K562 (cell line): Measurements from ENCODE around the gene PRR7. TPM values are rescaled to one million over a fixed set of nuclear protein-coding genes. Genes with fewer than 3 reads are reported as not detected.

Source experiments
- ADNP ChIP-seq: fragments of 200-800 bp; sonication (Bioruptor generic); IDR thresholded peaks from 2 replicates; pipeline ENCODE4 v1.6.1; 2016; ENCODE audit warnings: missing genetic modification characterization, missing compliant biosample characterization
- CREM ChIP-seq: IDR thresholded peaks from 2 replicates; pipeline ENCODE4 v1.6.1; 2014; ENCODE audit warnings: antibody characterized with exemption, low read depth
- ELF1 ChIP-seq: fragments of 200-800 bp; sonication (Bioruptor generic); IDR thresholded peaks from 2 replicates; pipeline ENCODE4 v1.6.1; 2016; ENCODE audit warnings: missing genetic modification characterization, missing compliant biosample characterization
- FOXJ2 ChIP-seq: fragments of 200-800 bp; sonication (Bioruptor generic); IDR thresholded peaks from 2 replicates; pipeline ENCODE4 v1.6.1; 2016; ENCODE audit warnings: missing genetic modification characterization, missing compliant biosample characterization
- FOXM1 ChIP-seq, 2 experiments: fragments of 450-650 bp in 1 of 2; sonication (generic) in 1 of 2; formaldehyde crosslinking in 1 of 2; IDR thresholded peaks; 2 replicates each; pipeline versions ENCODE4 v1.6.1 to v1.9.0; 2017 to 2022; ENCODE audit warnings: low read depth in 2 of 2, mild to moderate bottlenecking in 2 of 2, missing genetic modification reagents in 1 of 2, moderate library complexity in 1 of 2
- HDAC8 ChIP-seq: fragments of 450-650 bp; IDR thresholded peaks from 2 replicates; pipeline ENCODE4 v1.6.1; 2016; ENCODE audit warnings: mild to moderate bottlenecking, missing genetic modification characterization, moderate library complexity, missing compliant biosample characterization
- MED1 ChIP-seq: sonication (generic); formaldehyde crosslinking; IDR thresholded peaks from 2 replicates; pipeline ENCODE4 v1.8.1; 2023; ENCODE audit warnings: missing genetic modification reagents, borderline replicate concordance
- MYBL2 ChIP-seq, 2 experiments: fragments of 450-650 bp in 1 of 2; sonication (generic) in 1 of 2; formaldehyde crosslinking in 1 of 2; IDR thresholded peaks; 2 replicates each; pipeline versions ENCODE4 v1.6.1 to v1.8.1; 2017 to 2022; ENCODE audit warnings: borderline replicate concordance in 1 of 2, inconsistent platforms in 1 of 2, low read depth in 1 of 2, mild to moderate bottlenecking in 1 of 2, missing genetic modification reagents in 1 of 2, moderate library complexity in 1 of 2
- NEUROD1 ChIP-seq: fragments of 150-350 bp; IDR thresholded peaks from 2 replicates; pipeline ENCODE4 v1.6.1; 2014; ENCODE audit warnings: borderline replicate concordance, low read length, low read depth; ENCODE audit not compliant: partially characterized antibody
- NFYB ChIP-seq: IDR thresholded peaks from 2 replicates; pipeline ENCODE4 v1.6.1; 2011; ENCODE audit warnings: mild to moderate bottlenecking, moderate library complexity; ENCODE audit not compliant: insufficient read length; ENCODE audit errors: extremely low read depth
- NR2F6 ChIP-seq: fragments of 450-650 bp; formaldehyde crosslinking; IDR thresholded peaks from 2 replicates; pipeline ENCODE4 v1.4.0; 2020; ENCODE audit warnings: mild to moderate bottlenecking
- POLR2AphosphoS2 ChIP-seq: IDR thresholded peaks from 2 replicates; pipeline ENCODE4 v1.6.1; 2012; ENCODE audit warnings: low read length, improper control_type of control experiment
- RFX1 ChIP-seq: fragments of 450-650 bp; IDR thresholded peaks from 2 replicates; pipeline ENCODE4 v1.6.1; 2016; ENCODE audit warnings: mild to moderate bottlenecking, moderate library complexity
- RFX5 ChIP-seq: IDR thresholded peaks from 2 replicates; pipeline ENCODE4 v1.6.1; 2011; ENCODE audit warnings: low read depth, mild to moderate bottlenecking, improper control_type of control experiment, low read length
- SMAD1 ChIP-seq: fragments of 150-350 bp; IDR thresholded peaks from 2 replicates; pipeline ENCODE4 v1.6.1; 2014; ENCODE audit warnings: low read length, low read depth; ENCODE audit not compliant: partially characterized antibody
- SMAD3 ChIP-seq: fragments of 450-650 bp; formaldehyde crosslinking; conservative IDR thresholded peaks from 2 replicates; pipeline ENCODE4 v1.4.0; 2020; ENCODE audit warnings: mild to moderate bottlenecking
- SNRNP70 ChIP-seq: fragments of 200-400 bp; formaldehyde crosslinking; optimal IDR thresholded peaks from 2 replicates; pipeline ENCODE3; 2017; ENCODE audit warnings: low read depth, low read length
- SUPT5H ChIP-seq: fragments of 450-650 bp; IDR thresholded peaks from 2 replicates; pipeline ENCODE4 v1.6.1; 2016
- ZNF146 ChIP-seq: IDR thresholded peaks from one replicate; pipeline ENCODE4 v1.6.1; 2018; ENCODE audit warnings: missing compliant biosample characterization; ENCODE audit not compliant: unreplicated experiment
- ZNF445 ChIP-seq: fragments of 250-450 bp; sonication (Bioruptor Pico); IDR thresholded peaks from 2 replicates; pipeline ENCODE4 v1.4.0; 2020; ENCODE audit warnings: low read depth, mild to moderate bottlenecking, moderate library complexity
- ZNF583 ChIP-seq: fragments of 250-450 bp; sonication (Bioruptor Pico); IDR thresholded peaks from 2 replicates; pipeline ENCODE4 v1.4.0; 2020
- ZNF764 ChIP-seq: fragments of 250-450 bp; sonication (Bioruptor Pico); IDR thresholded peaks from 2 replicates; pipeline ENCODE4 v1.4.0; 2020; ENCODE audit warnings: low read depth, mild to moderate bottlenecking, moderate library complexity
- polyA plus RNA-seq, 8 experiments: library from polyadenylated mRNA; depleted of rRNA in 4 of 8; stranded (reverse) in 5 of 8; unstranded in 3 of 8; fragments of >200 nt; fragmentation: Nextera tagmentation in 2 of 8; fragmentation: Illumina TruSeq in 1 of 8; extraction: Ambion mirVana in 2 of 8; extraction: Trizol in 1 of 8; gene quantifications; 2 replicates each; pipeline versions ENCODE4 v1.2.1 to v1.2.3, GENCODE V29; 2011 to 2014; ENCODE audit warnings: inconsistent platforms in 1 of 8, missing spikeins in 1 of 8
- total RNA-seq, 7 experiments: library from RNA; depleted of rRNA in 6 of 7; stranded (reverse); fragments of >200 nt in 6 of 7; fragmentation: Illumina TruSeq in 2 of 7; extraction: Trizol in 2 of 7; gene quantifications; 2 replicates each; pipeline versions ENCODE4 v1.2.1 to v1.2.3, GENCODE V29; 2011 to 2021; ENCODE audit warnings: low replicate concordance in 1 of 7
- TF ChIP-seq, protein P1 (sequence below), 2 experiments: fragments of 450-650 bp; conservative IDR thresholded peaks; 2 replicates each; pipeline ENCODE4 v1.6.1; 2017; ENCODE audit warnings: mild to moderate bottlenecking in 2 of 2, moderate library complexity in 2 of 2
- TF ChIP-seq, protein P2 (sequence below): fragments of 200-800 bp; sonication (Bioruptor generic); IDR thresholded peaks from 2 replicates; pipeline ENCODE4 v1.6.1; 2017; ENCODE audit warnings: missing genetic modification characterization, missing compliant biosample characterization

The PRR7 gene
- total and polyA plus RNA-seq, 9 of the 15 experiments (the other 6 are each of a cell fraction or from before 2014, with no cell fraction given) = 0.80 to 11.3 (median 10.4) TPM; not detected in 4

DNA sequence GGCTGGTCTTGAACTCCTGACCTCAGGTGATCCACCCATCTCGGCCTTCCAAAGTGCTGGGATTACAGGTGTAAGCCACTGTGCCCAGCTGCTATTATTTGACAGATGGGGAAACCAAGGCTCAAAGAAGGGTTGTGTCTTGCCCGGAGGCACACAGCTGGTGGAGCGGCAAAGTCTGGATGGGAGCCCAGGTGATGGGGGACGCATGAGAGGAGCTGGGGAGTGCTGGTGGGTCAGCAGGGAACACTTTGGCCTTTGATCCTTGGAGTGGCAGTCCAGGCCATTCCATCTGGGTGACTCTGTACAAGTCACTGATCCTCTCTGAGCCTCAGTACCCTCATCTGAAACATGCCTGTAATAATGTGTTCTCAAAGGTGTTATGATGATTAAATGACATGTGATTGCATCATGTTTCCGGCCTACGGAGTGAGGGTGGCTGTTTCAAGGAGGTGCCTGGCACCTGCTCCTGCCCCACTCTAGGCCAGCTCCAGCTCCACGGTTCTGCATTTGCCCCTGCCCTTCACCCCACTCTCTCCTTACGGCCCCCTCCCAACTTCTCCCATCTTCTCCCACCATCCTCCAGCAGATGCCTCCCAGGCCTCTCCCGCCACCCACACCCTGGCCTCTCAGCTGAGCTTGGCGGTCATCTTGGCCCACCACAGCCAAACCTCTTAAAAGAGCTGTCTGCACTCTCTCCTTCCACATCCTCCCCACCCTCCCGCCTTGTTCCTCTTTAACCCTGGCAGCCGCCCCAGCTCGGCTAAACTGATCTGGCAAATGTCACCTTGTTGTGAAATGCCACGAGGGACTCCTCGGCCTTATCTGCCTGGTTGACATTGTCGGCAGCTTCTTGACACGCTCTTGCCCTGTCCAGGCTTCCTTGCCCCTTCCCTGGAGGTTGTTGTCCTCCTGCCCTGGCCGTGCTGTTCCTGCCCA is 32.4 kb downstream of the PRR7 start (continued):
- TF ChIP-seq ELF1 (no peak), MED1 (CRISPR knock-in tag) (no peak), CREM (no peak), ADNP (tag) (no peak), FOXJ2 (tag) (no peak), ZNF445 (no peak), SMAD3 (no peak), ZNF146 (CRISPR knock-in tag) (no peak), SUPT5H (peak; percentile 50), MYBL2 (IDR thresholded peaks at IDR 0.05; ENCODE audit: low read depth) (no peak), MYBL2 (CRISPR knock-in tag; IDR thresholded peaks at IDR 0.05; ENCODE audit: borderline replicate concordance) (no peak), NFYB (no peak), FOXM1 (IDR thresholded peaks at IDR 0.05; ENCODE audit: low read depth) (no peak), FOXM1 (CRISPR knock-in tag; IDR thresholded peaks at IDR 0.05; ENCODE audit: low read depth) (no peak), HDAC8 (tag) (0 out of 2 replicates have a peak, but pooled peaks have one; percentile 46), NR2F6 (CRISPR knock-in tag) (no peak), ZNF583 (CRISPR knock-in tag) (no peak), SNRNP70 (no peak), POLR2AphosphoS2 (no peak), RFX5 (no peak), ZNF764 (CRISPR knock-in tag) (no peak), NEUROD1 (no peak), SMAD1 (no peak), RFX1 (no peak)
- TF ChIP-seq, protein P1, sequence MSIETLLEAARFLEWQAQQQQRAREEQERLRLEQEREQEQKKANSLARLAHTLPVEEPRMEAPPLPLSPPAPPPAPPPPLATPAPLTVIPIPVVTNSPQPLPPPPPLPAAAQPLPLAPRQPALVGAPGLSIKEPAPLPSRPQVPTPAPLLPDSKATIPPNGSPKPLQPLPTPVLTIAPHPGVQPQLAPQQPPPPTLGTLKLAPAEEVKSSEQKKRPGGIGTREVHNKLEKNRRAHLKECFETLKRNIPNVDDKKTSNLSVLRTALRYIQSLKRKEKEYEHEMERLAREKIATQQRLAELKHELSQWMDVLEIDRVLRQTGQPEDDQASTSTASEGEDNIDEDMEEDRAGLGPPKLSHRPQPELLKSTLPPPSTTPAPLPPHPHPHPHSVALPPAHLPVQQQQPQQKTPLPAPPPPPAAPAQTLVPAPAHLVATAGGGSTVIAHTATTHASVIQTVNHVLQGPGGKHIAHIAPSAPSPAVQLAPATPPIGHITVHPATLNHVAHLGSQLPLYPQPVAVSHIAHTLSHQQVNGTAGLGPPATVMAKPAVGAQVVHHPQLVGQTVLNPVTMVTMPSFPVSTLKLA (conservative IDR thresholded peaks at IDR 0.05) = peak; percentile 70 to 85
- TF ChIP-seq, protein P2, sequence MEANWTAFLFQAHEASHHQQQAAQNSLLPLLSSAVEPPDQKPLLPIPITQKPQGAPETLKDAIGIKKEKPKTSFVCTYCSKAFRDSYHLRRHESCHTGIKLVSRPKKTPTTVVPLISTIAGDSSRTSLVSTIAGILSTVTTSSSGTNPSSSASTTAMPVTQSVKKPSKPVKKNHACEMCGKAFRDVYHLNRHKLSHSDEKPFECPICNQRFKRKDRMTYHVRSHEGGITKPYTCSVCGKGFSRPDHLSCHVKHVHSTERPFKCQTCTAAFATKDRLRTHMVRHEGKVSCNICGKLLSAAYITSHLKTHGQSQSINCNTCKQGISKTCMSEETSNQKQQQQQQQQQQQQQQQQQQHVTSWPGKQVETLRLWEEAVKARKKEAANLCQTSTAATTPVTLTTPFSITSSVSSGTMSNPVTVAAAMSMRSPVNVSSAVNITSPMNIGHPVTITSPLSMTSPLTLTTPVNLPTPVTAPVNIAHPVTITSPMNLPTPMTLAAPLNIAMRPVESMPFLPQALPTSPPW (CRISPR knock-in tag) = peak; percentile 67; the same call in 1 of the 2 replicates
